ENCODE results near the gene DCHS1. TPM values are rescaled to one million over a fixed set of nuclear protein-coding genes. Genes with fewer than 3 reads are reported as not detected.
A peak's percentile ranks its signal among the peaks of the same experiment; 100 is the strongest.

Gene DCHS1
- total and polyA plus RNA-seq, 2 of the 13 experiments (the other 11 are each of a cell fraction or from before 2014, with no cell fraction given), result under 0.01 to 0.03 TPM

DNA sequence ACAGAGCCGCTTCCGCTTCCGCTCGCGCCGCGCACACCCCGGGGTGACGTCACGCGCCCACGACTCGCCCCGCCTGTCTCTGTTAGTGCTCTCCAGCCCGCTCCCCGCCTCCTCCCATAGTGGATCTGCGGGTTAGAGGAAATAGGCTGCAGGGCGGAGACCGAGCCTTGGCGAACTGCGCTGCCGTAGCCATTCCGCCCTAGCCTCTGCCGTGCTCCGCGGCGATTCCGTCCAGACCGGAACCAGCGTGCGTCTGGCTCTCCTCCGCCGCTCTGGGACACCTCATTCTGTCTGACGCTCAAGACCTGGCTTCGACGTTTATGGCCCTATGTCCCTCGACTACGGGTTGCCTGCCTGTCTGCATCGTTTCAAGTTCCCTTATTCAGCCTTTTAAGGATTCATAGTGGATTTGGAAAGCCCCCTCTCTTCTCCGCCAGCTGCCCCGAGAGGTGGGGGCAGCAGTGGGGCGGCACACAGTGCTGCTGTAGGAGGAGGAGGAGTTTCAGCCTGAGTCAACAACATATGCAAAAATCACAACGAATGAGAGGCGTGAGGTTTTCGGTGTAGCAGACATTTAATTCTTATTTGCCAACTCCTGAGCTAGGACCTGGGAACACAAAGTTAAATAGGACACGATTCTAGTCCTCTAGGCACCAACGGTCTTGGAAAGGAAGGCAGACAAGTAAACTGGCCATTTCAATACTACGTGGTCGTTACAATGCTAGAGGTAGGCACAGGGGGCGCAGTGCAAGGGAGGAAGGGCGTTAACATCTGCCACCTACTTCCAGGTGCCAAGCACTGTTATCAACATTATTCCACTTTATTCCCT is 43.2 kb downstream of the DCHS1 start, which contains the start of gene TAF10 (continued):
- TF ChIP-seq ELF3 (CRISPR knock-in tag; IDR thresholded peaks at IDR 0.05) (peak; percentile 85), POLR2A (IDR thresholded peaks at IDR 0.05; ENCODE audit: insufficient read depth in 1 of 2, low read depth in 2 of 2, low read length in 2 of 2) (peak; percentile 85 to 99), SOX5 (CRISPR knock-in tag; IDR thresholded peaks at IDR 0.05; ENCODE audit: borderline replicate concordance) (peak; percentile 44; the same call in 1 of the 2 replicates), ZMYM2 (CRISPR knock-in tag; IDR thresholded peaks at IDR 0.05) (no peak), MIXL1 (CRISPR knock-in tag; IDR thresholded peaks at IDR 0.05) (peak; percentile 15; the same call in 1 of the 2 replicates), ZNF552 (CRISPR knock-in tag; IDR thresholded peaks at IDR 0.05; ENCODE audit: borderline replicate concordance) (no peak), XBP1 (CRISPR knock-in tag; IDR thresholded peaks at IDR 0.05) (no peak), CC2D1A (CRISPR knock-in tag; IDR thresholded peaks at IDR 0.05) (no peak), ZNF7 (CRISPR knock-in tag; IDR thresholded peaks at IDR 0.05) (no peak), KDM6A (CRISPR knock-in tag; IDR thresholded peaks at IDR 0.05; ENCODE audit: low read depth) (no peak), ZNF703 (CRISPR knock-in tag; IDR thresholded peaks at IDR 0.05; ENCODE audit: borderline replicate concordance) (no peak), PAF1 (CRISPR knock-in tag; IDR thresholded peaks at IDR 0.05) (no peak), CCDC6 (CRISPR knock-in tag; IDR thresholded peaks at IDR 0.05) (no peak)
- TF ChIP-seq, protein P1, sequence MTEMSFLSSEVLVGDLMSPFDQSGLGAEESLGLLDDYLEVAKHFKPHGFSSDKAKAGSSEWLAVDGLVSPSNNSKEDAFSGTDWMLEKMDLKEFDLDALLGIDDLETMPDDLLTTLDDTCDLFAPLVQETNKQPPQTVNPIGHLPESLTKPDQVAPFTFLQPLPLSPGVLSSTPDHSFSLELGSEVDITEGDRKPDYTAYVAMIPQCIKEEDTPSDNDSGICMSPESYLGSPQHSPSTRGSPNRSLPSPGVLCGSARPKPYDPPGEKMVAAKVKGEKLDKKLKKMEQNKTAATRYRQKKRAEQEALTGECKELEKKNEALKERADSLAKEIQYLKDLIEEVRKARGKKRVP (CRISPR knock-in tag; IDR thresholded peaks at IDR 0.05), result peak in 1 of 2 experiments; percentile 49; a peak in 1 of 4 replicates
- TF ChIP-seq, protein P2, sequence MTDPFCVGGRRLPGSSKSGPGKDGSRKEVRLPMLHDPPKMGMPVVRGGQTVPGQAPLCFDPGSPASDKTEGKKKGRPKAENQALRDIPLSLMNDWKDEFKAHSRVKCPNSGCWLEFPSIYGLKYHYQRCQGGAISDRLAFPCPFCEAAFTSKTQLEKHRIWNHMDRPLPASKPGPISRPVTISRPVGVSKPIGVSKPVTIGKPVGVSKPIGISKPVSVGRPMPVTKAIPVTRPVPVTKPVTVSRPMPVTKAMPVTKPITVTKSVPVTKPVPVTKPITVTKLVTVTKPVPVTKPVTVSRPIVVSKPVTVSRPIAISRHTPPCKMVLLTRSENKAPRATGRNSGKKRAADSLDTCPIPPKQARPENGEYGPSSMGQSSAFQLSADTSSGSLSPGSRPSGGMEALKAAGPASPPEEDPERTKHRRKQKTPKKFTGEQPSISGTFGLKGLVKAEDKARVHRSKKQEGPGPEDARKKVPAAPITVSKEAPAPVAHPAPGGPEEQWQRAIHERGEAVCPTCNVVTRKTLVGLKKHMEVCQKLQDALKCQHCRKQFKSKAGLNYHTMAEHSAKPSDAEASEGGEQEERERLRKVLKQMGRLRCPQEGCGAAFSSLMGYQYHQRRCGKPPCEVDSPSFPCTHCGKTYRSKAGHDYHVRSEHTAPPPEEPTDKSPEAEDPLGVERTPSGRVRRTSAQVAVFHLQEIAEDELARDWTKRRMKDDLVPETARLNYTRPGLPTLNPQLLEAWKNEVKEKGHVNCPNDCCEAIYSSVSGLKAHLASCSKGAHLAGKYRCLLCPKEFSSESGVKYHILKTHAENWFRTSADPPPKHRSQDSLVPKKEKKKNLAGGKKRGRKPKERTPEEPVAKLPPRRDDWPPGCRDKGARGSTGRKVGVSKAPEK (CRISPR knock-in tag; IDR thresholded peaks at IDR 0.05; ENCODE audit: borderline replicate concordance), result peak; percentile 82; the same call in 1 of the 2 replicates
- TF ChIP-seq, protein P3, sequence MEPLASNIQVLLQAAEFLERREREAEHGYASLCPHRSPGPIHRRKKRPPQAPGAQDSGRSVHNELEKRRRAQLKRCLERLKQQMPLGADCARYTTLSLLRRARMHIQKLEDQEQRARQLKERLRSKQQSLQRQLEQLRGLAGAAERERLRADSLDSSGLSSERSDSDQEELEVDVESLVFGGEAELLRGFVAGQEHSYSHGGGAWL (CRISPR knock-in tag; IDR thresholded peaks at IDR 0.05), result no peak
- TF ChIP-seq, protein P4, sequence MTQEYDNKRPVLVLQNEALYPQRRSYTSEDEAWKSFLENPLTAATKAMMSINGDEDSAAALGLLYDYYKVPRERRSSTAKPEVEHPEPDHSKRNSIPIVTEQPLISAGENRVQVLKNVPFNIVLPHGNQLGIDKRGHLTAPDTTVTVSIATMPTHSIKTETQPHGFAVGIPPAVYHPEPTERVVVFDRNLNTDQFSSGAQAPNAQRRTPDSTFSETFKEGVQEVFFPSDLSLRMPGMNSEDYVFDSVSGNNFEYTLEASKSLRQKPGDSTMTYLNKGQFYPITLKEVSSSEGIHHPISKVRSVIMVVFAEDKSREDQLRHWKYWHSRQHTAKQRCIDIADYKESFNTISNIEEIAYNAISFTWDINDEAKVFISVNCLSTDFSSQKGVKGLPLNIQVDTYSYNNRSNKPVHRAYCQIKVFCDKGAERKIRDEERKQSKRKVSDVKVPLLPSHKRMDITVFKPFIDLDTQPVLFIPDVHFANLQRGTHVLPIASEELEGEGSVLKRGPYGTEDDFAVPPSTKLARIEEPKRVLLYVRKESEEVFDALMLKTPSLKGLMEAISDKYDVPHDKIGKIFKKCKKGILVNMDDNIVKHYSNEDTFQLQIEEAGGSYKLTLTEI (CRISPR knock-in tag; conservative IDR thresholded peaks at IDR 0.05), result no peak
- TF ChIP-seq, protein P5, sequence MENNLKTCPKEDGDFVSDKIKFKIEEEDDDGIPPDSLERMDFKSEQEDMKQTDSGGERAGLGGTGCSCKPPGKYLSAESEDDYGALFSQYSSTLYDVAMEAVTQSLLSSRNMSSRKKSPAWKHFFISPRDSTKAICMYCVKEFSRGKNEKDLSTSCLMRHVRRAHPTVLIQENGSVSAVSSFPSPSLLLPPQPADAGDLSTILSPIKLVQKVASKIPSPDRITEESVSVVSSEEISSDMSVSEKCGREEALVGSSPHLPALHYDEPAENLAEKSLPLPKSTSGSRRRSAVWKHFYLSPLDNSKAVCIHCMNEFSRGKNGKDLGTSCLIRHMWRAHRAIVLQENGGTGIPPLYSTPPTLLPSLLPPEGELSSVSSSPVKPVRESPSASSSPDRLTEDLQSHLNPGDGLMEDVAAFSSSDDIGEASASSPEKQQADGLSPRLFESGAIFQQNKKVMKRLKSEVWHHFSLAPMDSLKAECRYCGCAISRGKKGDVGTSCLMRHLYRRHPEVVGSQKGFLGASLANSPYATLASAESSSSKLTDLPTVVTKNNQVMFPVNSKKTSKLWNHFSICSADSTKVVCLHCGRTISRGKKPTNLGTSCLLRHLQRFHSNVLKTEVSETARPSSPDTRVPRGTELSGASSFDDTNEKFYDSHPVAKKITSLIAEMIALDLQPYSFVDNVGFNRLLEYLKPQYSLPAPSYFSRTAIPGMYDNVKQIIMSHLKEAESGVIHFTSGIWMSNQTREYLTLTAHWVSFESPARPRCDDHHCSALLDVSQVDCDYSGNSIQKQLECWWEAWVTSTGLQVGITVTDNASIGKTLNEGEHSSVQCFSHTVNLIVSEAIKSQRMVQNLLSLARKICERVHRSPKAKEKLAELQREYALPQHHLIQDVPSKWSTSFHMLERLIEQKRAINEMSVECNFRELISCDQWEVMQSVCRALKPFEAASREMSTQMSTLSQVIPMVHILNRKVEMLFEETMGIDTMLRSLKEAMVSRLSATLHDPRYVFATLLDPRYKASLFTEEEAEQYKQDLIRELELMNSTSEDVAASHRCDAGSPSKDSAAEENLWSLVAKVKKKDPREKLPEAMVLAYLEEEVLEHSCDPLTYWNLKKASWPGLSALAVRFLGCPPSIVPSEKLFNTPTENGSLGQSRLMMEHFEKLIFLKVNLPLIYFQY (CRISPR knock-in tag; IDR thresholded peaks at IDR 0.05; ENCODE audit: borderline replicate concordance), result no peak; the same call in 1 of the 2 replicates
- TF ChIP-seq, protein P6, sequence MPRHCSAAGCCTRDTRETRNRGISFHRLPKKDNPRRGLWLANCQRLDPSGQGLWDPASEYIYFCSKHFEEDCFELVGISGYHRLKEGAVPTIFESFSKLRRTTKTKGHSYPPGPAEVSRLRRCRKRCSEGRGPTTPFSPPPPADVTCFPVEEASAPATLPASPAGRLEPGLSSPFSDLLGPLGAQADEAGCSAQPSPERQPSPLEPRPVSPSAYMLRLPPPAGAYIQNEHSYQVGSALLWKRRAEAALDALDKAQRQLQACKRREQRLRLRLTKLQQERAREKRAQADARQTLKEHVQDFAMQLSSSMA (CRISPR knock-in tag; IDR thresholded peaks at IDR 0.05), result no peak
